Stimulated activated CD4-positive, alpha-beta T cell treated with anti-CD3 and anti-CD28 coated beads, Interleukin-4, amount 100 ng/mL, for 1 hour (primary cell): ENCODE results near the gene SUPV3L1.
A peak's percentile ranks its signal among the peaks of the same experiment; 100 is the strongest.
"Not testable (repeated sequence)": the region's sequence is repeated elsewhere in the genome, so short reads cannot be mapped to it uniquely, and the experiment has no call there.

Source experiments
- DNase-seq: peaks from one replicate; pipeline ENCODE4 v3.0.0-alpha.2; 2020

SUPV3L1 gene

DNA sequence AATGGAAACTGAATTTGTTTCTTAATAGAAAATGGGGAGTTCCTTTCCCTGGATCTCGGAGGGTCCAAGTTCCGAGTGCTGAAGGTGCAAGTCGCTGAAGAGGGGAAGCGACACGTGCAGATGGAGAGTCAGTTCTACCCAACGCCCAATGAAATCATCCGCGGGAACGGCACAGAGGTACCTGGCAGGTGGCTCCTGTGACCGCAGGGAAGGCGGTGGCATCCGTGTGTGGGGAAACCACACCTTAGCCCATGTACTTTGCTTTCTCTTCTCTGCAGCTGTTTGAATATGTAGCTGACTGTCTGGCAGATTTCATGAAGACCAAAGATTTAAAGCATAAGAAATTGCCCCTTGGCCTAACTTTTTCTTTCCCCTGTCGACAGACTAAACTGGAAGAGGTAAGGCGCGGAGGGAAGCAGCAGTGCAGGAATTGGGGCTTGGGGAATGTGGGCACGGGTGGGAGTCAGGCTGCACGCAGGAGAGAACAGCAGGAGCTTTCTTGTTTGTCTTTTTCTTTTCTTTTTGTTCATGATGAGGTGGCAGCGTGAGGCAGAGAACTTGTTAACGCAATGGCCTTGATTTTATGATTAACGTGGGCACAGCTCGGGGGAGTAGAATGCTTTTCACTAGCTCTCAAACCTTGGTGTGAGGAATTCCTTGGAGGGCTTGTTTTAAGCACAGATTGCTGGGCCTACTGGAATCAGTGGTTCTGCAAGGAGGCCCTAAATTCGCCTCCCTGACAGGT, 52.9 kb downstream of the SUPV3L1 start:
- no peak for DNase-seq

DNA sequence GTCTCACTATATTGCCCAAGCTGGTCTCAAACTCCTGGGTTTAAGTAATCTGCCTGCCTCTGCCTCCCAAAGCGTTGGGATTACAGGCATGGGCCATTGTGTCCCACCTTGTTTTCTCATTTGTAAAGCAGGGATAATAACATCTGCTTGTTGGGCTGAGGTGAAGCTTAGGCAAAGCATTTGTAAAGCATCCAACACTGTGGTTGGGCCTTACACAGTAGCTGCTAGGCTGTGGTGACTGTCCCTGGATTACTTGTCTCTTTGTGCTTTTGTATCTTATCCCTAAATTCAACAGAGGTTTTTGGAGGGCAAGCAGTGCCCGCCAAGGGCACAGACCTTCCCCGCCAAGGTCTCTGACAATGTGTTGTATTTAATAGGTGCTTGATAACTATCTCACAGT, 54.4 kb downstream of the SUPV3L1 start:
- no peak for DNase-seq

DNA sequence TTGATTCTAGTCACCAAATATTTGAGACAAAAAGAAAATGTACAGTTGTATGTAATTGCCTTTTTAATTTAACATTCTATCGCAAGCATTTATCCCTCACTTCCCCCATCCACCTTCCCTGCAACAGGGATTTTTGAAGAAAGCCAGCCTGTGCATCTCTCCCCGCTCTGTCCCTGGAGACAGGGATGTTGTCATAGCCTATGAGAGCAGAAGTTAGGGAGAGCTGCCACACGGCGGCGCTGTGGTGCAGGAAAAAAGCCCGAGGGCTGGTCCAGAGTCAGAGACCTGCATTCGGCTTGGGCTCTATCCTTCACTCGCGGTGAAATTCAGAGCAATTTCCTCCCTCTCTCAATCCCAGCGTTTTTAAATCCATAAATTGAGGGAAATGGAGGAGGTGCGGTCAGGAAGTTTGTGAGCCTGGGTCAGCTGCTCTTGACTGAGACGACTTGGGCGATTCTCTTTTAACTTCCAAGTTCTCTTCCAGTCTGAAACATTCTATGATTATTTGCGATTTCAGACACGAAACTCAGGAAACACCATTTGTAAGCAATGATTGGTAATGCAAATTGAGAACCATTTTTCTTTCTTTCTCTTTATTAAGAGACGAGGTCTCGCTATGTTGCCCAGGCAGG, 57.6 kb downstream of the SUPV3L1 start:
- peak; percentile 89 for DNase-seq

DNA sequence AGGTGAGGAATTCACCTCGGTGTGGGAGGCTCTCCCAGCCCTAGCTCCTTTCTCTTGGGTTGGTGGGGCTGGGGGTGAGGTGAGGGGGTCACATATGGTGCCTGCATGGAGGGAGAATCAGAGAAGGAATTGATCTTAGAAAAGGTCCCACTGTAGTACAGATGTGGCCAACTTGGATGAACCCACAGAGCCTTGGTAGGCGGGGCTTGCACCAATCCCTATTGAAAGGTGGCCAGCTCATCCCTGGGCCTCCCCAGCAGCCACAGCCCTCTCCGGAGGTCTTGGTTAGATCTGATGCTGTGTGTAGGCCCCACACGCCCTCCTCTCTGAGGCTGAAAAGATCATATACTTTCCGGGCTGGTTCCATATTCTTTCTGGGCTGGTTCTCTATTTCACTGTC, 59.1 kb downstream of the SUPV3L1 start:
- no peak for DNase-seq

DNA sequence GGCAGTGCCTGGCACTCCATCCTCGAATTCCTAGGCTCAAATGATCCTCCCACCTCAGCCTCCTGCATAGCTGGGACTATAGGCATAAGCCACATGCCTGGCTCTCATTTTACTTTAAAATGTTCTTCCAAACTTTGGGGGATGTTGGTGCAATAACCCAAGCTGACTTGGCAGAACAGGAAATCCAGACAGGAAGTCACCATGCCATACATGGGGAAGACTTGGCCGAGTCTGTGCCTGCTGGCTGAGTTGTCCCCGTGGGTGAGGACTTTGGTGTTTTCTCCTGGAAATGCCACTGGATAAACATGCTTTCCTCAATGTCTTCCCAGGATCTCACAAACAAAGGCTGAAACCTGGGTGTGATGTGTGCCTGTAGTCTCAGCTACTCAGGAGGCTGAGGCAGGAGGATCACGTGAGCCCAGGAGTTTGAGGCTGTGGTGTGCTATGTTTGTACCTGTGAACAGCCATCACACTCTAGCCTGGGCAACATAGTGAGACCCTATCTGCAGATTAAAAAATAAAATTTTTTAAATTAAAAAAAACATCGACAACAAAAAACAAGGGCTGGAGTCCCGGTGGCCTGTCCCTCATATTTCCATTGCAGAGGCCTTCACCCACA, 59.9 kb downstream of the SUPV3L1 start:
- DNase-seq: no peak

DNA sequence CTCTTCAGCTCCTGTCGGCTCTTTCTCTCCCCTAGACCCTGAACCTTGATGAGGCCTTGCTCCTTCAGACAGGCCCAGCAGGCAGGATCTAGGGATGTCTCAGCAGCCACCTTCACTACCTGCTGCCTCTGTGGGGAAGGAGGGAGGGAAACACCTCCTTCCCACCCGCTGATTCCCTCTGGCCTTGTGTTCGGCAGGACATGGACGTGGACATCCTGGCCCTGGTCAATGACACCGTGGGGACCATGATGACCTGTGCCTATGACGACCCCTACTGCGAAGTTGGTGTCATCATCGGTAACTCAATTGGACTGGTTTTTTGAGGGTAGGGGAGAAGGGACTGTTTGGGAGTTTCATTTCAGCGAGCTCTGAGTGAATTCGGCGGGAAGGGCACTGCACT, 60.4 kb downstream of the SUPV3L1 start:
- no peak for DNase-seq

DNA sequence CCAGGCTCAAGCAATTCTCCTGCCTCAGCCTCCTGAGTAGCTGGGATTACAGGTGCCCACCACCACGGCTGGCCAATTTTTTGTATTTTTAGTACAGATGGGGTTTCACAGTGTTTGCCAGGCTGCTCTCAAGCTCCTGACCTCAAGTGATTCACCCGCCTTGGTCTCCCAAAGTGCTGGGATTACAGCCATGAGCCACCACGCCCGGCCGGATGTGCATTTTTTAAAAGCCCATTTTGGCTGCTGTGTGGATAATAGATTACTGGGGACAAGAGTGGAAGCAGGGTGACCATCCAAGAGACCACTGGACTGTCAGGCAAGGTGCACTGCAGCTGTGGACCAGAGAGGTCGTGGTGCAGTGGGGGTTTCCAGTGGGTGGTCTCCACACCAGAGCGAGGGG, 61.5 kb downstream of the SUPV3L1 start:
- DNase-seq: no peak

DNA sequence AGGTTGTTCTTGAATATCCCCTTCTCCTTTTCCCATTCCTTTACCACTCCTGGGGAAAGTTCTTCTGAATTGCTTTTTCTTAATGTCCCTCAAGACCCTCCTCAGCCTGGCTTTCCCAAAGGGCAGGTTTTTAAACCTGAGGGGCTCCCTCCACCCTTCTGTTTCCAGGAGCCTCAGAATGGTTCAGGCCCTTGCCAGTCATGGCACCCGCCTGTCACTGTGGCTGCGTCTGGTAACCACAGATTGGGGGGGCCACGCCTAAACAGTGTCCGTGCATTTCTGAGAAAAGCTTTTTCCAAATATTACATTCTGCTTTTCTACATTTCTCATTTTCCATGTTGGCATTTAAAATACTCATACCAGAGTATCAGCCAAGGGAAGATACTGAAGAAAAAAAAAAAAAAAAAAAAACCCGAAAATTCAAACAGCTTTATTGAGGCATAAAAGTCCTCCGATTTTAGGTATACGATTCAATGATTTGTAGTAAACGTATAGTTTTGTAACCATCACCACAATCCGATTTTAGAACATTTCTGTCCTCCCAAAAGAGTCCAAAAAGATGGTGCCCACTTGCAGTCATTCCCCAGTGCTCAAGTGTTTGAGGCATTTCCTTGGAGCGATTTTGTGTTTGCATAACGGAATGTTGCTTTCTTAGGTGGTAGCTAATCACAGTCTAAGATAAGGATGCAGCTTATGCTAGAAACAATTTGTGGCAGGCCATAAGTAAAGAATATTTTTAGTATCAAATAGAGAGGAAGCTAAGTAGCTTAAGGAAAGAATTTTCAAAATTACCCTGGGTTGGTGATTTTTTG, 62.2 kb downstream of the SUPV3L1 start:
- no peak for DNase-seq

DNA sequence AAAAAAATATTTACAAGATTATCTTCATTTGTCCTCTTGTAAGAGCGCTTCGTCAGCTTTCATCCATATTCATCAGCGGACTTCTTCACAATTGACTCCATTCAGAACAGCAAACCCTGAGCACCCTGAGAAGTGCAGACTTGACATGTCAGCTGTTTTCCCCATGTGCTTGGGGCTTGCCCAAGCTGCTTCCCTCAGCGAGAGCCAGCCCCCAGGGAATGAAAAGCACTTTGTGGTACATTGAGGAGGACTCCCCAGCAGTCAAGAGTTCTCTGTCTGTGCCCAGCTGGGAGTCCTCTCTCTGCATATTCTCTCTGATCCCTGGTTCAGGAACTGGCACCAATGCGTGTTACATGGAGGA, 62.8 kb downstream of the SUPV3L1 start:
- DNase-seq: no peak

DNA sequence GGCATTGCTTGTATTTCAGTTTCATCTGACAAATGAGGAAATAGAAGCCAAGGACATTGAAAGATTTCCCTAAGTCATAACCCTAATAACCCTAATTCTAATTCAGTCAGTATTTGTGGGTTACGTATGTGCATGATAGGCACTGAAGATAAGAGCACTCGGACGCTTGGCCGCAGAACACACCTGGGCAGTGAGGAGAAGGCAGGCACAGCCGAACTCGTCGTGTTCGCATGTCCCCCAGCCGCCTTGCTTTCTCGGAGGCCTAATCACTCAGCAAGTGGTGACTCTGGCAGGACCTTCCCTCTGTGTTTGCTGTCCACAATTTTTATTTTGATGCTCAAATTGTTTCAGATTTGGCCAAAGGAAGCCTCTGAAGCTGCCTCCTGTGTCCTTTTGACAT, 63.8 kb downstream of the SUPV3L1 start:
- DNase-seq: no peak

DNA sequence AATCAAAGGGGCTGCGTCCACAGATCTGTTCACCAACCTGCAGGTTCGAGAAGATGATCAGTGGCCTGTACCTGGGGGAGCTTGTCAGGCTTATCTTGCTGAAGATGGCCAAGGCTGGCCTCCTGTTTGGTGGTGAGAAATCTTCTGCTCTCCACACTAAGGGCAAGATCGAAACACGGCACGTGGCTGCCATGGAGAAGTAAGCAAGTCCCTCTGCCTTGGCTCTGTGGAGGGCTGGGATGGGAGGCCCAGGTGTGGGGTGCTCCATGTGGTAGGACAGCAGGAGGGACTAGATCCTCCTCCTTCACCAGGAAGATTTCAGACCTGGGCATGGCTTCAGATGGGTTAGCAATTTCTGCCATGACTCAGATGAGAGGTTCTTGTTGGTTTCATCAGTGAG, 66.0 kb downstream of the SUPV3L1 start:
- DNase-seq: no peak

DNA sequence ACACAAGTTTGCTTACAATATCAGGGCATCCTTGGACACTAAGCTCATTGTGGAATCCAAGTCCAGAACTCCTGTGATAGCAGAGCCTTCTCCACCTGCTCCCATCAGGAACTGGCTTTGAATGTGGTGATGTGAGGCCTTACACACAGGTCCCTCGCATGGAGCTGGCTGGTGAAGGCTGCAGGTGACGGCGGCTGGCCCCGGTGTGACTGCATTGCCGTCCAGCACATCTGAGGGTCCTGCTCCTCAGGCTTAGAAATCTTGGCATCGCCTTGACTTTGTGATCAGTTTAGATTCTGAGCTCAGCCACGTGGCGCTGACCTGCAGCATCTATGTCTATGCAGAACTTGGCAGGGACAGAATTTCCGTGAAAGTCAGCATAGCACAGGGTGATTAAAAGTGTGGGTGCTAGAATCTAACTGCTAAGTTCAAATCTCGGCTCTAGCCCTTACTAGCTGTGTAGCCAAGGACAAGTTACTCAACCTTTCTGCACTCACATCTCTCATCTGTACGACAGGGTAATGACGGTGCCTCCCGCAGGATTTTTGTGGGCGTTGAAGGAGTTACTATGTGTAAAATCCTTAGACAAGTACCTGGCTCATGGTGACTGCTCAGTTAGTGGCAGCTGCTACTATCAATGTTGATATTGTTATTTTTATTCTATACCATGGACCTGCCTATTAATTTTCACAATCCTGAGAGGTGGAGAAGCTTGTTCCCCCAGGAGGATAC, 66.7 kb downstream of the SUPV3L1 start:
- DNase-seq: no peak

DNA sequence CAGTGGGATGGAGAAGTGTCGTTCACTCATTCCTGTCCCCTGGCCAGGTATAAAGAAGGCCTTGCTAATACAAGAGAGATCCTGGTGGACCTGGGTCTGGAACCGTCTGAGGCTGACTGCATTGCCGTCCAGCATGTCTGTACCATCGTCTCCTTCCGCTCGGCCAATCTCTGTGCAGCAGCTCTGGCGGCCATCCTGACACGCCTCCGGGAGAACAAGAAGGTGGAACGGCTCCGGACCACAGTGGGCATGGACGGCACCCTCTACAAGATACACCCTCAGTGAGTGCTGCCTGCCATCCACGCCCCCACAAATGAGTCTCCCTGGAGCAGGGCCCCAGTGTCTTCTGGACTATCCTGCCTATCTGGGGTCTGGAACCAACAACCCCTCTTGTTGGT, 67.3 kb downstream of the SUPV3L1 start:
- DNase-seq: no peak

DNA sequence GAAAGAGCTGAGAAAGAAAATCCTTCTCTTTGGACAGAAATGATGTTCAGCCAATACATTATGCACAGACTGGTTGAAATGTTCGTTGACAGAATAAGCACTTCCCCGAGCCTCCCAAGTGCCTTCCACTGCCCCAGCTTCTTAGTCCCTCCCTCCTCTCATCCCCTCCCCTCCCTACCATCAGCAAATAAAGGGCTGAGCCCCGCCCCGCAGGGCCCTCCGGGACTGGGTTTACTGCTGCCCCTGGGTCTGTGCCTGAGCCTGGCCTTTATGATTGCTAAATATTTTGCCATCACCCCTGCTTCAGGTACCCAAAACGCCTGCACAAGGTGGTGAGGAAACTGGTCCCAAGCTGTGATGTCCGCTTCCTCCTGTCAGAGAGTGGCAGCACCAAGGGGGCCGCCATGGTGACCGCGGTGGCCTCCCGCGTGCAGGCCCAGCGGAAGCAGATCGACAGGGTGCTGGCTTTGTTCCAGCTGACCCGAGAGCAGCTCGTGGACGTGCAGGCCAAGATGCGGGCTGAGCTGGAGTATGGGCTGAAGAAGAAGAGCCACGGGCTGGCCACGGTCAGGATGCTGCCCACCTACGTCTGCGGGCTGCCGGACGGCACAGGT, 68.2 kb downstream of the SUPV3L1 start:
- DNase-seq: no peak

DNA sequence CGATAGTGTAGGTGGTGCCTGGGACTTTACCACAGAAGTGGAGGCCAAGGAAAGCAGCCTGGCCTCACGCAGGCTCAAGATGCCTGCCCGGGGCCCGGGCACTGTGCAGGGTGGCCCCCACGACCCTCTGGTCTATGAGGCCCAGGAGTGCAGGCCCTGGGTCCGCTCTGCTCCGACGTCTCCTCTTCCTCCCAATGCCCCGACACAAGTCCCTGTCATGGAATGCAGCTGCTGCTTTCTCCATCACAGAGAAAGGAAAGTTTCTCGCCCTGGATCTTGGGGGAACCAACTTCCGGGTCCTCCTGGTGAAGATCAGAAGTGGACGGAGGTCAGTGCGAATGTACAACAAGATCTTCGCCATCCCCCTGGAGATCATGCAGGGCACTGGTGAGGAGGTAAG, 70.0 kb downstream of the SUPV3L1 start:
- no peak for DNase-seq

DNA sequence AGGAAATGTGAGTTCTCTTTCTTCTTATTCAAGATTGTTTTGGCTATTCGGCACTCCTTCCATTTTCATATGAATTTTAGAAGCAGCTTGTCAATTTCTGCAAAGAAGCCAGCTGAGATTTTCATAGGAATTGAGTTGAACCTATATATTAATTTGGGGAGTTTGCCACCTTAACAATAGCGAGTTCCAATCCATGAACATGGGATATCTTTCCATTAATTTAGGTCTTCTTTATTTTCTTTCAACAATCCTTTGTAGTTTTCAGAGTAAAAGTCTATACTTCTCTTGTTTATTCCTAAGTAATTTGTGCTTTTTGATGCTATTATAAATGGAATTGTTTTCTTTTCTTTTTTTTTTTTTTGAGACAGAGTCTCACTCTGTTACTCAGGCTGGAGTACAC, 71.4 kb downstream of the SUPV3L1 start:
- DNase-seq: not testable (repeated sequence)

DNA sequence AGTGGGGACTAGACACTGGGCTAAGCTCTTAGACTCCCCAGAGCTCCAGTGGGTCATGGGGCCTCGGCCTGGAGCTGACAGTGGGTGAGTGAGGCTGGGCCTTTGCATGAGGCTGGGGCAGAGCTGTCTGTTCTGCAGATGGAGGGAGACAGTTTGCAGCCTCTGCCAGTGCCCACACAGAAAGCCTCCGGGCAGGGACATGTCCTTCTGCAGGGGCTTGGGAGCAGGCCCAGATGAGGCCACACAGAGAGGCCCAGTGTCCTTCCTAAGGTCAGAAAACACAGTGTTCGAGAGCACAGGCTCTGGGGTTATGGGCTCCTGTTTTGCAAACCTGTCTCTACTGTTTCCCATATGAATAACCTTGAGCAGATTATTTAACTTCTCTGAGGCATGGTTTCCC, 73.1 kb downstream of the SUPV3L1 start:
- no peak for DNase-seq

DNA sequence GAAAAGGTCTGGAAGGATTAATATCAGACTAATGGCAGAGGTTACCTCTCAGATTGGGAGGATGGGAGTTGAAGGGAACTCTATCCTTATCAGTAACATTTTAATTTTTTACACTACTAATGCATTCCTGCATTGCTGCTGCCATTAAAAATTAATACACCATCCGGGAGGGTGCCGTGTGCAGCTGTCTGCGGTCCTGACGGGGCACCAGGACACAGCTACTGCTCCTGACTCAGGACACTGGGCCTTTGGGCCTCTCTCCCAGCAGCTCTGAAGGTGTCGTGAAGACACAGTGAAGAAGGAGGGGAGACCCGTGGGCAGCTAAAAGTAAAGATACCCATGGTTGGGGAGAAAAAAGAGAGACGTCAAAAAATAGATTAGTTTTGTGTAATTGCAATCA, 74.8 kb downstream of the SUPV3L1 start:
- no peak for DNase-seq
